DMS153 (cell line): ENCODE measurements around the gene GRID2IP.

Experiments
- DNase-seq: peaks from one replicate; lab custom pipeline; 2025; lab: John Stamatoyannopoulos, UW

Gene GRID2IP

GRCh38 chr7:6562106-6562505 lies 10.8 kb upstream of the GRID2IP start:
- no peak for DNase-seq

- no peak for DNase-seq
These were observed 8.6 kb upstream of the GRID2IP start for GRCh38 chr7:6559896-6560295.

GRCh38 chr7:6558837-6559236 lies 7.6 kb upstream of the GRID2IP start:
- peak; percentile 12 for DNase-seq

- no peak for DNase-seq
These were observed 4.9 kb upstream of the GRID2IP start for GRCh38 chr7:6556196-6556595.

- DNase-seq = no peak
These were observed 3.6 kb upstream of the GRID2IP start for GRCh38 chr7:6554848-6555247.

GRCh38 chr7:6553448-6554044 lies 2.3 kb upstream of the GRID2IP start:
- DNase-seq = no peak

GRCh38 chr7:6547400-6547799 lies 3.9 kb downstream of the GRID2IP start:
- DNase-seq = no peak

GRCh38 chr7:6546498-6547251 lies 4.6 kb downstream of the GRID2IP start:
- peak; percentile 26 for DNase-seq

- DNase-seq = no peak
These were observed 5.7 kb downstream of the GRID2IP start for GRCh38 chr7:6545398-6546126.

GRCh38 chr7:6542368-6542767 lies 8.9 kb downstream of the GRID2IP start:
- no peak for DNase-seq

GRCh38 chr7:6536262-6537260 lies 14.7 kb downstream of the GRID2IP start:
- no peak for DNase-seq

GRCh38 chr7:6533893-6534495 lies 17.3 kb downstream of the GRID2IP start:
- DNase-seq = no peak

GRCh38 chr7:6532516-6532915 lies 18.7 kb downstream of the GRID2IP start:
- no peak for DNase-seq

GRCh38 chr7:6531492-6532279 lies 19.6 kb downstream of the GRID2IP start:
- DNase-seq = no peak

GRCh38 chr7:6530626-6531491 lies 20.4 kb downstream of the GRID2IP start:
- DNase-seq = no peak

GRCh38 chr7:6529643-6530042 lies 21.6 kb downstream of the GRID2IP start:
- no peak for DNase-seq

GRCh38 chr7:6528401-6529130 lies 22.7 kb downstream of the GRID2IP start:
- DNase-seq = no peak

GRCh38 chr7:6526997-6527378 lies 24.3 kb downstream of the GRID2IP start:
- no peak for DNase-seq
